HepG2 (cell line): Measurements from ENCODE around the gene POLR2H. TPM values are rescaled to one million over a fixed set of nuclear protein-coding genes. Genes with fewer than 3 reads are reported as not detected.

Source experiments
- ASH2L ChIP-seq: fragments of 300-600, 200-600 bp; sonication (generic); IDR thresholded peaks from 2 replicates; pipeline ENCODE4 v1.7.0; 2017; ENCODE audit warnings: low read depth, mild to moderate bottlenecking, moderate library complexity, mixed read lengths, low read length; ENCODE audit not compliant: insufficient read length
- FOXA1 ChIP-seq, 2 experiments: fragments of 450-650 bp in 1 of 2; sonication (generic) in 1 of 2; formaldehyde crosslinking in 1 of 2; IDR thresholded peaks; 2 replicates each; pipeline versions ENCODE4 v1.4.0 to v1.6.1; 2016 to 2020; ENCODE audit warnings: missing genetic modification reagents in 1 of 2
- FOXK1 ChIP-seq: sonication (generic); formaldehyde crosslinking; IDR thresholded peaks from 2 replicates; pipeline ENCODE4 v1.4.0; 2020; ENCODE audit warnings: low read depth, missing genetic modification reagents, borderline replicate concordance
- RARA ChIP-seq: IDR thresholded peaks from 2 replicates; pipeline ENCODE4 v1.6.1; 2016; ENCODE audit warnings: missing genetic modification reagents, missing compliant biosample characterization
- REPIN1 ChIP-seq: sonication (generic); formaldehyde crosslinking; IDR thresholded peaks from 2 replicates; pipeline ENCODE4 v1.8.0; 2022; ENCODE audit warnings: missing genetic modification reagents, low read depth, mild to moderate bottlenecking, borderline replicate concordance
- RXRA ChIP-seq: sonication (generic); formaldehyde crosslinking; IDR thresholded peaks from 2 replicates; pipeline ENCODE4 v1.5.1; 2020; ENCODE audit warnings: missing genetic modification reagents
- SMC3 ChIP-seq: IDR thresholded peaks from 2 replicates; pipeline ENCODE4 v1.6.1; 2011; ENCODE audit warnings: low read length, improper control_type of control experiment
- ZNF12 ChIP-seq: sonication (generic); formaldehyde crosslinking; IDR thresholded peaks from 2 replicates; pipeline ENCODE4 v1.5.0; 2020; ENCODE audit warnings: missing genetic modification reagents
- ZNF205 ChIP-seq: IDR thresholded peaks from 2 replicates; pipeline ENCODE4 v1.6.1; 2018; ENCODE audit warnings: missing biosample characterization, missing genetic modification reagents
- ZNF331 ChIP-seq: sonication (generic); formaldehyde crosslinking; IDR thresholded peaks from 2 replicates; pipeline ENCODE4 v1.4.0; 2020; ENCODE audit warnings: missing genetic modification reagents
- ZNF644 ChIP-seq: IDR thresholded peaks from 2 replicates; pipeline ENCODE4 v1.6.1; 2016; ENCODE audit warnings: low read depth
- ZNF792 ChIP-seq: IDR thresholded peaks from 2 replicates; pipeline ENCODE4 v1.6.1; 2016
- polyA plus RNA-seq, 8 experiments: library from polyadenylated mRNA; depleted of rRNA in 3 of 8; stranded (reverse) in 7 of 8; unstranded in 1 of 8; fragments of >200 nt; fragmentation: Illumina TruSeq in 4 of 8; extraction: Trizol in 4 of 8; gene quantifications; 2 replicates each; pipeline versions ENCODE4 v1.2.1 to v1.2.3, GENCODE V29; 2011 to 2016; ENCODE audit warnings: low read depth in 4 of 8, missing spikeins in 1 of 8, mixed read lengths in 1 of 8; ENCODE audit not compliant: insufficient read depth in 1 of 8
- total RNA-seq, 5 experiments: library from RNA; depleted of rRNA; stranded (reverse); fragments of >200 nt; fragmentation: Illumina TruSeq; extraction: Trizol; gene quantifications; 2 replicates each; pipeline ENCODE4 v1.2.3, GENCODE V29; 2016; ENCODE audit warnings: low read depth in 1 of 5
- TF ChIP-seq, protein P1 (sequence below): sonication (generic); formaldehyde crosslinking; IDR thresholded peaks from 2 replicates; pipeline ENCODE4 v1.4.0; 2020; ENCODE audit warnings: missing genetic modification reagents
- TF ChIP-seq, protein P2 (sequence below): sonication (generic); formaldehyde crosslinking; conservative IDR thresholded peaks from 2 replicates; pipeline ENCODE4 v1.8.0; 2022; ENCODE audit warnings: mild to moderate bottlenecking, moderate library complexity, missing genetic modification reagents
- TF ChIP-seq, protein P3 (sequence below): sonication (generic); formaldehyde crosslinking; IDR thresholded peaks from 2 replicates; pipeline ENCODE4 v1.4.0; 2020; ENCODE audit warnings: missing genetic modification reagents
- TF ChIP-seq, protein P4 (sequence below): sonication (generic); formaldehyde crosslinking; IDR thresholded peaks from 2 replicates; pipeline ENCODE4 v1.9.0; 2022; ENCODE audit warnings: missing genetic modification reagents, mild to moderate bottlenecking, borderline replicate concordance

The POLR2H gene
- total and polyA plus RNA-seq, 2 of the 13 experiments (the other 11 are each of a cell fraction or from before 2014, with no cell fraction given), result 118 to 194 TPM

DNA sequence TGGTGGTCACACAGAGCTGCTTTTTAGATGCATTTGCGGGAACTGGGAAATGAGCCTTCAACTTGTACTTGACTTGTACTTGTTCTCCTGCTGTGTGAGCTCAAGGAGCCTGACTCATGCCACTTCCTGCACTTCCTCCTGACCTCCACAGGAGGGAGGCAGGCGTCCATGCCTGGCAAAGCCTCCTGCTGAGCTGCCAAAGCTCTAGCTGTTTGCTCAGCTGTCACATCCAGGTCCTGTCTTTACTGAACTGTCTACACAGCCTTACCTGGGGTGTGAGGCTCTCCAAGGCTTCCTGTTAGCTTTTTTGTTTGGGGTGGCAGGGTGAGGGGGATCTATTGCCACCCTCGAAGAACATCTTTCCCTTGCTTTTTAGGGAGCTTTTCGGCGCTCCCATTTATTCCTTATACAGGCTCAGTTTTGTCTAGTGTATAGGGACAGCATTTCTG lies 10.1 kb downstream of the POLR2H start (continued):
- TF ChIP-seq, protein P1, sequence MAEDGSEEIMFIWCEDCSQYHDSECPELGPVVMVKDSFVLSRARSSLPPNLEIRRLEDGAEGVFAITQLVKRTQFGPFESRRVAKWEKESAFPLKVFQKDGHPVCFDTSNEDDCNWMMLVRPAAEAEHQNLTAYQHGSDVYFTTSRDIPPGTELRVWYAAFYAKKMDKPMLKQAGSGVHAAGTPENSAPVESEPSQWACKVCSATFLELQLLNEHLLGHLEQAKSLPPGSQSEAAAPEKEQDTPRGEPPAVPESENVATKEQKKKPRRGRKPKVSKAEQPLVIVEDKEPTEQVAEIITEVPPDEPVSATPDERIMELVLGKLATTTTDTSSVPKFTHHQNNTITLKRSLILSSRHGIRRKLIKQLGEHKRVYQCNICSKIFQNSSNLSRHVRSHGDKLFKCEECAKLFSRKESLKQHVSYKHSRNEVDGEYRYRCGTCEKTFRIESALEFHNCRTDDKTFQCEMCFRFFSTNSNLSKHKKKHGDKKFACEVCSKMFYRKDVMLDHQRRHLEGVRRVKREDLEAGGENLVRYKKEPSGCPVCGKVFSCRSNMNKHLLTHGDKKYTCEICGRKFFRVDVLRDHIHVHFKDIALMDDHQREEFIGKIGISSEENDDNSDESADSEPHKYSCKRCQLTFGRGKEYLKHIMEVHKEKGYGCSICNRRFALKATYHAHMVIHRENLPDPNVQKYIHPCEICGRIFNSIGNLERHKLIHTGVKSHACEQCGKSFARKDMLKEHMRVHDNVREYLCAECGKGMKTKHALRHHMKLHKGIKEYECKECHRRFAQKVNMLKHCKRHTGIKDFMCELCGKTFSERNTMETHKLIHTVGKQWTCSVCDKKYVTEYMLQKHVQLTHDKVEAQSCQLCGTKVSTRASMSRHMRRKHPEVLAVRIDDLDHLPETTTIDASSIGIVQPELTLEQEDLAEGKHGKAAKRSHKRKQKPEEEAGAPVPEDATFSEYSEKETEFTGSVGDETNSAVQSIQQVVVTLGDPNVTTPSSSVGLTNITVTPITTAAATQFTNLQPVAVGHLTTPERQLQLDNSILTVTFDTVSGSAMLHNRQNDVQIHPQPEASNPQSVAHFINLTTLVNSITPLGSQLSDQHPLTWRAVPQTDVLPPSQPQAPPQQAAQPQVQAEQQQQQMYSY, result no peak
- no peak for TF ChIP-seq FOXK1 (CRISPR knock-in tag)
- no peak for TF ChIP-seq FOXA1 (IDR thresholded peaks at IDR 0.05)
- TF ChIP-seq FOXA1 (CRISPR knock-in tag; IDR thresholded peaks at IDR 0.05), result peak; percentile 98
- peak; percentile 97 for TF ChIP-seq SMC3
- TF ChIP-seq ASH2L, result no peak
- TF ChIP-seq RARA (CRISPR knock-in tag), result 0 out of 2 replicates have a peak, but pooled peaks have one; percentile 33
- 0 out of 2 replicates have a peak, but pooled peaks have one; percentile 39 for TF ChIP-seq ZNF205 (CRISPR knock-in tag)
- TF ChIP-seq, protein P2, sequence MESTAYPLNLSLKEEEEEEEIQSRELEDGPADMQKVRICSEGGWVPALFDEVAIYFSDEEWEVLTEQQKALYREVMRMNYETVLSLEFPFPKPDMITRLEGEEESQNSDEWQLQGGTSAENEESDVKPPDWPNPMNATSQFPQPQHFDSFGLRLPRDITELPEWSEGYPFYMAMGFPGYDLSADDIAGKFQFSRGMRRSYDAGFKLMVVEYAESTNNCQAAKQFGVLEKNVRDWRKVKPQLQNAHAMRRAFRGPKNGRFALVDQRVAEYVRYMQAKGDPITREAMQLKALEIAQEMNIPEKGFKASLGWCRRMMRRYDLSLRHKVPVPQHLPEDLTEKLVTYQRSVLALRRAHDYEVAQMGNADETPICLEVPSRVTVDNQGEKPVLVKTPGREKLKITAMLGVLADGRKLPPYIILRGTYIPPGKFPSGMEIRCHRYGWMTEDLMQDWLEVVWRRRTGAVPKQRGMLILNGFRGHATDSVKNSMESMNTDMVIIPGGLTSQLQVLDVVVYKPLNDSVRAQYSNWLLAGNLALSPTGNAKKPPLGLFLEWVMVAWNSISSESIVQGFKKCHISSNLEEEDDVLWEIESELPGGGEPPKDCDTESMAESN, result 0 out of 2 replicates have a peak, but pooled peaks have one; percentile 40
- TF ChIP-seq, protein P3, sequence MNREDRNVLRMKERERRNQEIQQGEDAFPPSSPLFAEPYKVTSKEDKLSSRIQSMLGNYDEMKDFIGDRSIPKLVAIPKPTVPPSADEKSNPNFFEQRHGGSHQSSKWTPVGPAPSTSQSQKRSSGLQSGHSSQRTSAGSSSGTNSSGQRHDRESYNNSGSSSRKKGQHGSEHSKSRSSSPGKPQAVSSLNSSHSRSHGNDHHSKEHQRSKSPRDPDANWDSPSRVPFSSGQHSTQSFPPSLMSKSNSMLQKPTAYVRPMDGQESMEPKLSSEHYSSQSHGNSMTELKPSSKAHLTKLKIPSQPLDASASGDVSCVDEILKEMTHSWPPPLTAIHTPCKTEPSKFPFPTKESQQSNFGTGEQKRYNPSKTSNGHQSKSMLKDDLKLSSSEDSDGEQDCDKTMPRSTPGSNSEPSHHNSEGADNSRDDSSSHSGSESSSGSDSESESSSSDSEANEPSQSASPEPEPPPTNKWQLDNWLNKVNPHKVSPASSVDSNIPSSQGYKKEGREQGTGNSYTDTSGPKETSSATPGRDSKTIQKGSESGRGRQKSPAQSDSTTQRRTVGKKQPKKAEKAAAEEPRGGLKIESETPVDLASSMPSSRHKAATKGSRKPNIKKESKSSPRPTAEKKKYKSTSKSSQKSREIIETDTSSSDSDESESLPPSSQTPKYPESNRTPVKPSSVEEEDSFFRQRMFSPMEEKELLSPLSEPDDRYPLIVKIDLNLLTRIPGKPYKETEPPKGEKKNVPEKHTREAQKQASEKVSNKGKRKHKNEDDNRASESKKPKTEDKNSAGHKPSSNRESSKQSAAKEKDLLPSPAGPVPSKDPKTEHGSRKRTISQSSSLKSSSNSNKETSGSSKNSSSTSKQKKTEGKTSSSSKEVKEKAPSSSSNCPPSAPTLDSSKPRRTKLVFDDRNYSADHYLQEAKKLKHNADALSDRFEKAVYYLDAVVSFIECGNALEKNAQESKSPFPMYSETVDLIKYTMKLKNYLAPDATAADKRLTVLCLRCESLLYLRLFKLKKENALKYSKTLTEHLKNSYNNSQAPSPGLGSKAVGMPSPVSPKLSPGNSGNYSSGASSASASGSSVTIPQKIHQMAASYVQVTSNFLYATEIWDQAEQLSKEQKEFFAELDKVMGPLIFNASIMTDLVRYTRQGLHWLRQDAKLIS, result 0 out of 2 replicates have a peak, but pooled peaks have one; percentile 56
- TF ChIP-seq ZNF331 (CRISPR knock-in tag), result peak; percentile 32; the same call in 1 of the 2 replicates
- TF ChIP-seq ZNF644 (CRISPR knock-in tag), result no peak
- peak; percentile 53; the same call in 1 of the 2 replicates for TF ChIP-seq RXRA (CRISPR knock-in tag)
- peak; percentile 94 for TF ChIP-seq REPIN1 (CRISPR knock-in tag)
- peak; percentile 89 for TF ChIP-seq ZNF12 (CRISPR knock-in tag)
- TF ChIP-seq, protein P4, sequence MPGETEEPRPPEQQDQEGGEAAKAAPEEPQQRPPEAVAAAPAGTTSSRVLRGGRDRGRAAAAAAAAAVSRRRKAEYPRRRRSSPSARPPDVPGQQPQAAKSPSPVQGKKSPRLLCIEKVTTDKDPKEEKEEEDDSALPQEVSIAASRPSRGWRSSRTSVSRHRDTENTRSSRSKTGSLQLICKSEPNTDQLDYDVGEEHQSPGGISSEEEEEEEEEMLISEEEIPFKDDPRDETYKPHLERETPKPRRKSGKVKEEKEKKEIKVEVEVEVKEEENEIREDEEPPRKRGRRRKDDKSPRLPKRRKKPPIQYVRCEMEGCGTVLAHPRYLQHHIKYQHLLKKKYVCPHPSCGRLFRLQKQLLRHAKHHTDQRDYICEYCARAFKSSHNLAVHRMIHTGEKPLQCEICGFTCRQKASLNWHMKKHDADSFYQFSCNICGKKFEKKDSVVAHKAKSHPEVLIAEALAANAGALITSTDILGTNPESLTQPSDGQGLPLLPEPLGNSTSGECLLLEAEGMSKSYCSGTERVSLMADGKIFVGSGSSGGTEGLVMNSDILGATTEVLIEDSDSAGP (CRISPR knock-in tag), result 0 out of 2 replicates have a peak, but pooled peaks have one; percentile 16
- TF ChIP-seq ZNF792, result 0 out of 2 replicates have a peak, but pooled peaks have one; percentile 72
